Stimulated activated CD4-positive, alpha-beta T cell treated with anti-CD3 and anti-CD28 coated beads, Interleukin-15, amount 100 ng/mL, for 24 hours (primary cell): ENCODE results near the gene OGDH.
"Not testable (repeated sequence)": the region's sequence is repeated elsewhere in the genome, so short reads cannot be mapped to it uniquely, and the experiment has no call there.

Experiments used
- DNase-seq: peaks from one replicate; pipeline ENCODE4 v3.0.0-alpha.2; 2020

OGDH gene

GRCh38 chr7:44581879-44582603 lies 24.4 kb upstream of the OGDH start, which contains the start of gene TMED4:
TSS of gene TMED4 (minus strand) at chr7:44582231. CDS start at chr7:44582206, 25 bp downstream.
- peak; percentile 100 for DNase-seq

DNA sequence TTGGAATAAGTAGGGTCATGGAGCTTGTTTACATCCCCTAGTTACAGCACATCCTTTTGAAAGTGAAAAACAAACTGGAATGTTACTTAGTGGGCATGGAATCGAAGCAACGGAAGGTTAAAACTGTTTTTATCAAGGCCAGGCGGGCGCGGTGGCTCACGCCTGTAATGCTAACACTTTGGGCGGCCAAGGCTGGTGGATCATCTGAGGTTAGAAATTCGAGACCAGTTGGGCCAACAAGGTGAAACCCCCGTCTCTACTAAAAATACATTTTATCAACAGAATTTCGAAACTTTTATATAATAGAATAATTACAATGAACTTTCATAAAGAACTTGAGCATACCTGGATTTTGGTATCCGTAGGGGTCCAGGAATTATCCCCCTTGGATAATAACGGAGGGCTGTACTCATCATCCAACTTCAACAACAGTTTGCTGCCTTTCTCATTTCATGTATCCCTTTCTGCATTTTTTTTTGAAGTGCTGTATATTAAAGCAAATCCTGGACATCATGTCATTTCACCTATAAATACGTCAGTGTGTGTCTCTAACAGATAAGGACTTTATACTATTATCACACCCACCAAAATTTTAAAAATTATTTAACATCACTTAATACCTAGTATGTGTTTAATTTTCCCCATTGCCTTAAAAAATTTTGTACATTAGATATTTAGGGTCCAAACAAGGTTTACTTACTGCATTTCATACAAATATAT lies 23.1 kb upstream of the OGDH start:
- DNase-seq: no peak

DNA sequence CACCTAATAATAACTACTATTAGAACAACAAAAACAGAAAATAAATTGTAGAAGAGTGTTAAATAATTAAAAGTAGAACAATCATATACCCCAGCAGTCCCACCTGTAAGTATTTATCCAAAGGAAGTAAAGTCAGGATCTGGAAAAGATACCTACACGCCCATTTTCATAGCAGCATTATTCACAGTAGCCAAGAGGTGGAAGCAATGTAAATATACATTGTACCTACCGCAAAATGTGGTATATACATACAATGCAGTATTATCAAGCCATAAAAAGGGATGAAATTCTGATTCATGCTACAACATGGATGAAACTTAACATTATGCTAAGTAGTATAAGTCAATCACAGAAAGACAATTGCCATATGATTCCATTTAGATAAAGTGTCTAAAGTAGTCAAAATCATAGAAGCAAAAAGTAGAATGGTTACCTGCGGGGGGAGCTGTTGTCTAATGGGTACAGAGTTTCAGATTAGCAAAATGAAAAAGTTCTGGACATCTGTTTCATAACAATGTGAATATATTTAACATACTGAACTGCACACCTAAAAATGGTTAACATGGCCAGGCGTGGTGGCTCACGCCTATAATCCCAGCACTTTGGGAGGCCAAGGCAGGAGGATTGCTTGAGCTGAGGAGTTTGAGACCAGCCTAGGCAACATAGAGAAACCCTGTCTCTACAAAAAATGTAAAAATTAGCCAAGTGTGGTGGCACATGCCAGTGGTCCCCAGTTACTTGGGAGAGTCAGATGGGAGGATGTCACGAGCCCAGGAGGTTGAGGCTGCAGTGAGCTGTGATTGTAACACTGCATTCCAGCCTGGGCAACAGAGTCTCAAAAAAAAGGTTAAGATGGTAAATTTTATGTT lies 18.4 kb upstream of the OGDH start:
- DNase-seq: peak; percentile 67

- no peak for DNase-seq
Measured at GRCh38 chr7:44590910-44591309, 15.5 kb upstream of the OGDH start.

- DNase-seq: no peak
Measured at GRCh38 chr7:44595934-44596635, 10.3 kb upstream of the OGDH start.

DNA sequence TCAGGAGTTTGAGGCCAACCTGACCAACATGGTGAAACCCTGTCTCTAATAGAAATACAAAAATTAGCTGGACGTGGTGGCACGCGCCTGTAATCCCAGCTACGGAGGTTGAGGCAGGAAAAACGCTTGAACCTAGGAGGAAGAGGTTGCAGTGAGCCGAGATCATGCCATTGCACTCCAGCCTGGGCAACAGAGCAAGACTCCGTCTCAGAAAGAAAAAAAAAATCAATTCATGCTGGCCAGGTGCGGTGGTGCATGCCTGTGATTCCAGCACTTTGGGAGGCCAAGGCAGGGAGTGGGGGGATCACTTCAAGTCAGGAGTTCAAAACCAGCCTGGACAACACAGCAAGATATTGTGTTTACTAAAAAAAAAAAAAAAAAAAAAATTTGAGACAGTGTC lies 9.2 kb upstream of the OGDH start:
- not testable (repeated sequence) for DNase-seq

- no peak for DNase-seq
Measured at GRCh38 chr7:44599222-44599621, 7.2 kb upstream of the OGDH start.

DNA sequence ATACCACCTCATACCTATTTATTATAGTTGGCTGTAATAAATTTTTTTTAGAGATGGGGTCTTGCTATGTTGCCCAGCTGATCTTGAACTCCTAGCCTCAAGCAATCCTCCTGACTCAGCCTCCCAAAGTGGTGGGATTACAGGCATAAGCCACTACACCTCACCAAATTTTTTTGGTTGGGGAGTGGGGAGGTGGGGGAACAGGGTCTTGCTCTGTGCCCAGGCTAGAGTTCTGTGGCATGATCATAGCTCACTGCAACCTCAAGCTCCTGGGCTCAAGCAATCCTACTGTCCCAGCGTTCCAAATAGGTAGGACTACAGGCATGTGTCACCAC lies 3.9 kb upstream of the OGDH start:
- no peak for DNase-seq

DNA sequence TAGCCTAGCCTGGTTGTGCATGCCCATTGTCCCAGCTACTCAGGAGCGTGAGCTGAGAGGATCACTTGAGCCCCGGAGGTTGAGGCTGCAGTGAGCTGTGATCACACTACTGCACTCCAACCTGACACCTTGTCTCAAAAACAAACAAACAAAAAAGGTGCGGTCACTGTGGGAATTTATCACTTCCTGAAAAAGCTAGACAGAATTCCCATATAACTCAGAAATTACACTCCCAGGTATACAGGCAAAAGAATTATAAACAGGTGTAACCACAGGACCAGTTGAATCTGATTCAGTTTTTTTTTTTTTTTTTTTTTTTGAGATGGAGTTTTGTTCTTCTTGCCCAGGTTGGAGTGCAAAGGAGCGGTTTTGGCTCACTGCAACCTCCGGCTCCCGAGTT lies 3.2 kb upstream of the OGDH start:
- DNase-seq: no peak

DNA sequence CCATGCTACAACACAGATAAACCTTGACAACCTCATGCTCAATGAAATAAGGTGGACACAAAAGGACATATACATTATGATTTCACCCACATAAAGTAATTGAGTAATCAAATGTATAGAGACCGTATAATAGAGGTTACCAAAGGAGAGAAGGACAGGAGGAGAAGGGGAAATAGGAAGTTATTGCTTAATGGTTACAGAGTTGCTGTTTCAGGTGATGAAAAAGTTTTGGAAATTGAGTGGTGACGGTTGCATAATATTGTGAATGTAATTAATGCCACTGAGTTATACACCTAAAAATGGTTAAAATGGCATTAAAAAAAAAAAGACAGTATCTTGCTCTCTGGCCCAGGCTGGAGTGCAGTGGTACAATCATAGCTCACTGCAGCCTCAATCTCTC lies 1.5 kb upstream of the OGDH start:
- no peak for DNase-seq

DNA sequence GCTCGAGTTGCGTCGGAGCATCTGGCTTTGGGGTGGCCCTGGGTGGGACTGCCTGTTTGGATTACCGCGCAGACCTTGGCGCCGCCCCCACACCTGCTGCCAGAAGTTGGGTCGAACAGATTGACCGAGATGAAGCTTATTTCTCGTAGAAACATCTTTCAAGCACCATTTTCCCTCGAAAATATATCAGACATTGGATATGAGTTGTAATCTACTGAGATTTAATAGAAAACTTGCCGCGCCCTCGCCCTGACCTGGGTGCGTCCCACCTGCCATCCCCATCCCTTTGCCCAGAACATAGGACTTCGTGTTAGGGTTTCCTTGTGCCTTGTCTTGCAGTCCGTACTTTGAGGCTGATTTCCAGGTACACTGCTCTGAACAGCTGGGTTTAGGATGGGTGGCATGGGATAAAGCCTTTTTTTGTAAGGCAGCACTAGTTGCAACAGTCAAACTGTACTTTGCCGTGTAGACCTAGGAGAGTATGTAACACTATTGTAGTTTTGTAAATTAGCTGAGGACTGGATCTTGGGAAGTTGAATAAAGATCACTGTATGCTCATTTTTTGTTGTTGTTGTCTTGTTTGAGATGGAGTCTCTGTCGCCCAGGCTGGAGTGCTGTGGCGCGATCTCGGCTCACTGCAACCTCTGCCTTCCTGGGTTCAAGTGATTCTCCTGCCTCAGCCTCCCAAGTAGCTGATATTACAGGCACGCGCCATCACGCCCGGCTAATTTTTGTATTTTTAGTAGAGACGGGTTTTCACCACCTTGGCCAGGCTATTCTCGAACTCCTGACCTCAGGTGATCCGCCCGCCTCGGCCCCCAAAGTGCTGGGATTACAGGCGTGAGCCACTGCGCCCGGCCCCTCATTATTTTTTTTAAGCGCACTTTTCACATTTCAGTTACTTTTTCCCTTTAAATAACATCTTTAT lies 978 bp downstream of the OGDH start:
- no peak for DNase-seq

GRCh38 chr7:44608916-44609648 lies 2.7 kb downstream of the OGDH start:
- peak; percentile 26 for DNase-seq

DNA sequence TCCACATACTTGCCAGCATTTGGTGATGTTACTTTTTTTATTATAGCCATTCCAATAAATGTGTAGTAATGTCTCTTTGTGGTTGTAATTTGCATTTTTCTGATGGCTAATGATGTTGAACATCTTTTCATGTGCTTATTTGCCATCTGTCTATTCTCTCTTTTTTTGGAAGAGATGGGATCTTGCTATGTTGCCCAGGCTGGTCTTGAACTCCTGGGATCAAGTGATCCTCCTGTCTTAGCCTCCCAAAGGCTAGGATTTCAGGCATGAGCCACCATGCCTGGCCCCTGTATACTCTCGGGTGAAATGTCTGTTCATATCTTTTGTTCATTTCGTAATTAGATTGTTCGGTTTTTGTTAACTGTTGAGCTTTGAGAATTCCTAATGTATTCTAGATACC lies 3.4 kb downstream of the OGDH start:
- no peak for DNase-seq

DNA sequence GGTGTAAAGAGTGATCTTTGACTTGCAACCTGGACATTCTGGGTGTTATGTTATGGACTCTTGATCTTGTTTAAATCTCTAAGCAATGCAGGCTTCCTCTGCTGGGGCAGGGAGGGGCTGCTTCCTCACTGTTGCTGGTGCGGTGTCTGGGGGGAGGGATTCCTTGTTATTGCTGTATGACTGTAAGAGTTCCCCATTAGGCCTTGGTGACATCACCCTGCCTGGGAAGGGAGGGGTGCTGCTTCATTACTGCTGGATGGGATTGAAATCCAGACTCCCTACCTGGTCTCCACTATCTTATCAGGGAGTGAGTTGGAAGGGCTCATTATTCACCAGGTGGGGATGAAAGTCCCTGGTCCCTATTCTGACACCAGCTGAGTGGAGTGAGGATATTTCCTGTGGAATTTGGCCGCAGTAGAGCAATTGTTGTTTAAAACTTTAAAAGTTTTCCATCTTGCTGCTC lies 8.8 kb downstream of the OGDH start:
- DNase-seq: no peak

GRCh38 chr7:44615793-44616192 lies 9.4 kb downstream of the OGDH start:
- no peak for DNase-seq

DNA sequence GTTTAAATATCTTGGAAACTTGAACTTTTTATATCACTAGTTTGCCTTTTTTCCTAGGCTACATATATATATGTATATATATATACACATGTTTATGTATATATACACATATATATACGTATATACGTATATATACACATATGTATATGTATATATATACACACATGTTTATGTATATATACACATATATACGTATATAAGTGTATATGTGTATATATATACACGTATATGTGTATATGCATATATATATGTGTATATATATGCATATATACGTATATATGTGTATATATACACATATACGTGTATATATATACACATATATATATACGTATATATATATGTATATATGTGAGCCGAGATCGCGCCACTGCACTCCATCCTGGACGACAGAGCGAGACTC lies 10.1 kb downstream of the OGDH start:
- DNase-seq: no peak

DNA sequence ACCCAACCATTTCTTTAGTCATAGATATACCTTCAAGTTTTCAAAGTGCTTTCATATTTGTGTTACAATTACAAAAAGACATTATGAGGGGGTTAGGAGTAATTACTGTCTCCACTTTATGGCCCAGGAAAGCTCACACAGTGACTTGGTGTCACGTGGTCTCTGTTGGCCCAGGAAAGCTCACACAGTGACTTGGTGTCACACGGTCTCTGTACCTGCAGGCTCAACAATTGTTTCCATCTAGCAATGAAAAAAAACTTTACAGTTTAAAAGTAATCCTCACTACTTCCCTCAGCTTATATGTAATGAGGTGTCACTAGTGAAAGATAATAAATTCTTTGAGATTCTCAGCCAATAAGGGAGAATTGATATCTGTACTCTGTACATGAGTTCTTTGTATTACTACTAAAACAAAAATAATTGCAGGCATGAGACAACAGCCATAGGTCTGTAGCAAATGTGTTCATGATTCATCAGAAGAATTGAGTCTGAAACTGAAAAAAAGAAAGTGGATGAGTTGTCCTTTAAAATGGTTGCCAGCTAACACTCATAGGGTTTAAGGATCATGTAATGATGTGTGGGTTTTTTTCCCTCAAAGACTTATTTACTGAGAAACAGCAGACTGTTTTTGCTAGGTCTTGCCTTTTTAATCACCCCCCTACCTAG lies 10.9 kb downstream of the OGDH start:
- DNase-seq: peak; percentile 55

- no peak for DNase-seq
Measured at GRCh38 chr7:44618045-44618444, 11.6 kb downstream of the OGDH start.

DNA sequence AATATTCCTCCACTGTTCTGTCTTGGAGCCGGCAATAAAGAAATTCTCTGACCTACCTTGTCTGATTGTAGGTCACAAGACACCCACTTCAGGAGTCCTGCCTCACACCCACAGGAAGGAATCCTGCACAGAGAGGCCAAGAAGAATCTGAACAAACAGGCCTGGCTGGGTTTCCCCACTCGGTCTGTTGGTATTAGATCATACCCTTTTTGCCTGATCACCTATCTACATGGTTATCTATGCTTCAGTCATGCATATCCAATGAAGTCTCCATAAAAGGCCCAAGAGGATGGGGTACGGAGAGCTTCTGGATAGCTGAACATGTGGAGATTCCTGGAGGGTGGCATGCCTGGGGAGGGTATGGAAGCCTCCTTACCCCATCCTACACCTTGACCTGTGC lies 12.3 kb downstream of the OGDH start:
- peak; percentile 34 for DNase-seq

- DNase-seq: no peak
Measured at GRCh38 chr7:44621034-44621749, 14.8 kb downstream of the OGDH start.
